Testis (tissue), 2 donors: ENCODE results near the gene FAM219B.

Experiments used
- POLR2A ChIP-seq: fragments of 450-650 bp; IDR thresholded peaks from one replicate; pipeline ENCODE4 v1.6.1; 2017; ENCODE audit warnings: antibody characterized with exemption, mild to moderate bottlenecking, moderate library complexity
- TF ChIP-seq, protein P1 (sequence below), 3 experiments: fragments of 450-650 bp in 2 of 3; fragments of 200-600 bp in 1 of 3; sonication (generic) in 1 of 3; IDR thresholded peaks; one replicate each; pipeline ENCODE4 v1.5.1; 2016 to 2019; ENCODE audit warnings: antibody characterized with exemption in 3 of 3, mild to moderate bottlenecking in 2 of 3, moderate library complexity in 1 of 3

DNA sequence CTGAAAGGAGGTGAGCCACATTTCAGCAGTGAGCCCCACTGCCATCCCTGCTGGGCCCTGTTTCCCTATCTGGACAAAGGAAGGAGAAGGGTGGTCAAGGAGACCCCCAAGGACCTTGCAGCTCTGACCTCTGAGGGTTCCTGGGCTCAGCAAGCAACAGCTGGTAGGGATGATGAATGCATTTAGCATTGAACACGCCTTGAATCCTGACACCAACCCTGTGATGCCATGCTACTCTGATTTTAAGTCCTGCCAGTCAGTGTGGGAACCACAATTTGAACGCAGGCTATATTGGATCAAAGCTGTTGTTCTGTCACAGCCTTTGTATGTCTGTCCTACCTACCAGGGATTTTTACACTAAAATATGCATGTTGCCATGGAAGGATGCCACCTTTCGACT is 10.3 kb downstream of the FAM219B start:
- TF ChIP-seq POLR2A, result no peak
- TF ChIP-seq, protein P1, sequence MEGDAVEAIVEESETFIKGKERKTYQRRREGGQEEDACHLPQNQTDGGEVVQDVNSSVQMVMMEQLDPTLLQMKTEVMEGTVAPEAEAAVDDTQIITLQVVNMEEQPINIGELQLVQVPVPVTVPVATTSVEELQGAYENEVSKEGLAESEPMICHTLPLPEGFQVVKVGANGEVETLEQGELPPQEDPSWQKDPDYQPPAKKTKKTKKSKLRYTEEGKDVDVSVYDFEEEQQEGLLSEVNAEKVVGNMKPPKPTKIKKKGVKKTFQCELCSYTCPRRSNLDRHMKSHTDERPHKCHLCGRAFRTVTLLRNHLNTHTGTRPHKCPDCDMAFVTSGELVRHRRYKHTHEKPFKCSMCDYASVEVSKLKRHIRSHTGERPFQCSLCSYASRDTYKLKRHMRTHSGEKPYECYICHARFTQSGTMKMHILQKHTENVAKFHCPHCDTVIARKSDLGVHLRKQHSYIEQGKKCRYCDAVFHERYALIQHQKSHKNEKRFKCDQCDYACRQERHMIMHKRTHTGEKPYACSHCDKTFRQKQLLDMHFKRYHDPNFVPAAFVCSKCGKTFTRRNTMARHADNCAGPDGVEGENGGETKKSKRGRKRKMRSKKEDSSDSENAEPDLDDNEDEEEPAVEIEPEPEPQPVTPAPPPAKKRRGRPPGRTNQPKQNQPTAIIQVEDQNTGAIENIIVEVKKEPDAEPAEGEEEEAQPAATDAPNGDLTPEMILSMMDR (IDR thresholded peaks at IDR 0.05), result no peak
